ENCODE results near the gene MAP3K7CL. TPM values are rescaled to one million over a fixed set of nuclear protein-coding genes. Genes with fewer than 3 reads are reported as not detected.

MAP3K7CL gene
- total RNA-seq, 4 donors from 2014 or later, result 4.0 to 9.8 (median 9.3) TPM; not detected in 1

GRCh38 chr21:29189353-29189752, 58.9 kb downstream of the MAP3K7CL start:
- Histone ChIP-seq H3K9me3 (no peaks in the 10 kb centered on the region), H3K4me3 (no peak overlapping the region), H3K4me1 (peaks cover 0 to 4% (median 0%) of the 10 kb centered on the region in 4 donors), H3K36me3 (no peaks in the 10 kb centered on the region), H3K27me3 (no peaks in the 10 kb centered on the region), H3K27ac (no peak overlapping the region)
- TF ChIP-seq EP300 (IDR thresholded peaks at IDR 0.05; ENCODE audit: low read depth), result no peak
- TF ChIP-seq POLR2A (IDR thresholded peaks at IDR 0.05), result no peak
- no peak for TF ChIP-seq CTCF (IDR thresholded peaks at IDR 0.05)
- no peak for TF ChIP-seq POLR2AphosphoS5 (IDR thresholded peaks at IDR 0.05)
- intact Hi-C loops (cut with DNase I; ENCODE audit: low total_unique reads) (no loop called here), in situ Hi-C loops (cut with MboI; ENCODE audit: low pct_ligation_motif_present in 1 of 4, low pct_unique_long_range_greater_than_20kb in 1 of 4, low sequenced_read_pairs in 3 of 4) (no loop called here)
- 93 to 97% methylated on average over 2 of the region's 2 CpGs for WGBS, 2 donors (ENCODE audit: low coverage in 1 of 2)
- DNase-seq, result no peak

GRCh38 chr21:29190923-29191331, 60.5 kb downstream of the MAP3K7CL start:
- Histone ChIP-seq H3K27ac (no peak overlapping the region), H3K9me3 (no peaks in the 10 kb centered on the region), H3K36me3 (no peaks in the 10 kb centered on the region), H3K27me3 (no peaks in the 10 kb centered on the region), H3K4me1 (peaks cover 0 to 10% (median 3%) of the 10 kb centered on the region in 4 donors), H3K4me3 (no peak overlapping the region)
- TF ChIP-seq POLR2AphosphoS5 (IDR thresholded peaks at IDR 0.05) (no peak), EP300 (IDR thresholded peaks at IDR 0.05; ENCODE audit: low read depth) (no peak), POLR2A (IDR thresholded peaks at IDR 0.05) (no peak), CTCF (IDR thresholded peaks at IDR 0.05) (no peak)
- WGBS, 2 donors (ENCODE audit: low coverage in 1 of 2), result 91% methylated on average over 2 of the region's 2 CpGs; no CpG with 5 or more reads in 1 of the 2 donors
- in situ Hi-C loops (cut with MboI; ENCODE audit: low pct_ligation_motif_present in 1 of 4, low pct_unique_long_range_greater_than_20kb in 1 of 4, low sequenced_read_pairs in 3 of 4) (no loop called here), intact Hi-C loops (cut with DNase I; ENCODE audit: low total_unique reads) (loop anchor here (10.0 kb wide), 1 partner anchor 984 kb away; no protein-coding TSS in a partner anchor)
- DNase-seq, result no peak

- in situ Hi-C loops (cut with MboI; ENCODE audit: low pct_ligation_motif_present in 1 of 4, low pct_unique_long_range_greater_than_20kb in 1 of 4, low sequenced_read_pairs in 3 of 4) (no loop called here), intact Hi-C loops (cut with DNase I; ENCODE audit: low total_unique reads) (loop anchor here (10.0 kb wide), 1 partner anchor 982 kb away; no protein-coding TSS in a partner anchor)
- H3K4me3 ChIP-seq, result no peak overlapping the region
- peaks cover 0 to 22% (median 6%) of the 10 kb centered on the region in 4 donors for H3K4me1 ChIP-seq
- H3K27ac ChIP-seq, result no peak overlapping the region
- no peaks in the 10 kb centered on the region for H3K27me3 ChIP-seq
- no peak for TF ChIP-seq POLR2A (IDR thresholded peaks at IDR 0.05)
- TF ChIP-seq POLR2AphosphoS5 (IDR thresholded peaks at IDR 0.05), result no peak
- TF ChIP-seq EP300 (IDR thresholded peaks at IDR 0.05; ENCODE audit: low read depth), result no peak
- no peak for TF ChIP-seq CTCF (IDR thresholded peaks at IDR 0.05)
- WGBS, 2 donors (ENCODE audit: low coverage in 1 of 2), result 66 to 83% methylated on average over 6 to 10 of the region's 10 CpGs
- no peaks in the 10 kb centered on the region for H3K36me3 ChIP-seq
- DNase-seq, result no peak
- H3K9me3 ChIP-seq, result no peaks in the 10 kb centered on the region
Observed at GRCh38 chr21:29193072-29193471, 62.6 kb downstream of the MAP3K7CL start.

- WGBS, 2 donors (ENCODE audit: low coverage in 1 of 2), result 83% methylated on average over 5 to 6 of the region's 6 CpGs
- H3K4me3 ChIP-seq, result no peak overlapping the region
- H3K27me3 ChIP-seq, result no peaks in the 10 kb centered on the region
- intact Hi-C loops (cut with DNase I; ENCODE audit: low total_unique reads) (loop anchor here (10.0 kb wide), 1 partner anchor 981 kb away; no protein-coding TSS in a partner anchor), in situ Hi-C loops (cut with MboI; ENCODE audit: low pct_ligation_motif_present in 1 of 4, low pct_unique_long_range_greater_than_20kb in 1 of 4, low sequenced_read_pairs in 3 of 4) (no loop called here)
- peaks cover 0 to 22% (median 6%) of the 10 kb centered on the region in 4 donors for H3K4me1 ChIP-seq
- TF ChIP-seq CTCF (IDR thresholded peaks at IDR 0.05), result no peak
- no peak for TF ChIP-seq POLR2AphosphoS5 (IDR thresholded peaks at IDR 0.05)
- TF ChIP-seq EP300 (IDR thresholded peaks at IDR 0.05; ENCODE audit: low read depth), result no peak
- no peak for TF ChIP-seq POLR2A (IDR thresholded peaks at IDR 0.05)
- no peak for DNase-seq
- no peaks in the 10 kb centered on the region for H3K36me3 ChIP-seq
- H3K9me3 ChIP-seq, result no peaks in the 10 kb centered on the region
- no peak overlapping the region for H3K27ac ChIP-seq
Observed at GRCh38 chr21:29193901-29194300, 63.5 kb downstream of the MAP3K7CL start.

All from transverse colon (tissue), 4 donors.